Activated CD4-positive, alpha-beta T cell treated with anti-CD3 and anti-CD28 coated beads, Interleukin-10, Interleukin-2, amounts not matched to agents 100 ng/mL and 50 ng/mL, durations not matched to agents 16 hours and 8 hours (primary cell): ENCODE results near the gene TGFB1I1.
"Not testable (repeated sequence)": the region's sequence is repeated elsewhere in the genome, so short reads cannot be mapped to it uniquely, and the experiment has no call there.

Source experiments
- DNase-seq: peaks from one replicate; pipeline ENCODE4 v3.0.0-alpha.2; 2020

Gene TGFB1I1

GRCh38 chr16:31522071-31522470 is 50.1 kb downstream of the TGFB1I1 start:
- DNase-seq = no peak

DNA sequence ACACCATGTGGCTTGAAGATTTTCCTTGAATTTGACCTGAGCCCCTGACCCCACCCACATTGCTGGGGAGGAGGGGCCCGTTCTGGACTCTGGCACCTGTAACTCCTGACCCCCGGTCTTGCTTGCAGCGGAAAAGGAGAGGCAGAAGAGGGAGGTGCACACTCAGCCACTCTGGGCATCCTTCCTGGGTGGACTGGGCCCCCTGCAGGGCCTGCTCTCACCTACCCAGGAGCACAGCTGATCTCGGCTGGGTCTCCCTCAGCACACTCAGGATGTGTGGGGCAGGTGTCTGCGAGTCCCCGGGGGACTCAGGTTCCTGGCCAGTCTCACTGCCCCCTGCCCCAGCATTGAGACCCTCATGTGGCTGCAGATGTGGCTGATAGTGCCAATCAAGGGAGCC is 51.8 kb downstream of the TGFB1I1 start:
- not testable (repeated sequence) for DNase-seq

DNA sequence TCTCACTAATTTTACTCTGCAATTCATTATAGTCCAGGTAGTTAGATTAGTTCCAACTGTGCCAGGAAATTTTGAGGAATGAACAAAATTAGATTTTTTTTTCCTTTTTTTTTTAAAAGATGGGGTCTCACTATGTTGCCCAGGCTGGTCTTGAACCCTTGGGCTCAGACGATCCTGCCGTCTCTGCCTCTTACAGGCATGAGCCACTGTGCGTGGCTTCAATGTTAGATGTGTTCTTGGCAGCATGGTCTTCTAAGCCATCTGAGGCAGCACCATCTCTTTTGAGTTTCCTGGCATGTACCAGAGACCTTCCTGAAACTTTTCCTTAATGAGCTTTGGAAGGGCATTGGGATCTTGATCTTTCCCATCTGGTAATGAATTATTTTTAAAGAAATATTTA is 53.2 kb downstream of the TGFB1I1 start:
- DNase-seq = no peak
